OCI-LY1 (cell line): ENCODE results near the gene PACSIN1.

Experiments used
- CTCF ChIP-seq: fragments of 200-600 bp; sonication (generic), shearing (Covaris generic); IDR thresholded peaks from 2 replicates; pipeline ENCODE4 v1.5.1; 2017; ENCODE audit warnings: mild to moderate bottlenecking, antibody characterized with exemption, low read length, moderate library complexity, mixed read lengths
- EZH2 ChIP-seq: fragments of 200-600 bp; sonication (generic), shearing (Covaris generic); IDR thresholded peaks from 2 replicates; pipeline ENCODE4 v1.8.0; 2017; ENCODE audit warnings: borderline replicate concordance, mixed run types, mild to moderate bottlenecking, antibody characterized with exemption, low read length, moderate library complexity, mixed read lengths

- no peak for TF ChIP-seq CTCF
- no peak for TF ChIP-seq EZH2
Measured at GRCh38 chr6:34521463-34522285, 55.8 kb downstream of the PACSIN1 start.
